SK-N-SH treated with all-trans-retinoic acid at 6 μM for 48 hours (cell line): ENCODE results near the gene SLC41A3.
"Not testable (repeated sequence)": the region's sequence is repeated elsewhere in the genome, so short reads cannot be mapped to it uniquely, and the experiment has no call there.

Experiments used
- ATAC-seq: fragments of 200-7000 bp; cut with Tn5 transposase; 3 replicates; pipeline ENCODE4 v1.9.1; 2020; ENCODE audit warnings: mild to moderate bottlenecking, moderate library complexity
- ARNTL ChIP-seq: fragments of 450-650 bp; formaldehyde crosslinking; IDR thresholded peaks from 2 replicates; pipeline ENCODE4 v1.5.0; 2020; ENCODE audit warnings: low read depth, mild to moderate bottlenecking, moderate library complexity, borderline replicate concordance
- BACH2 ChIP-seq: fragments of 250-450 bp; sonication (Bioruptor Pico); IDR thresholded peaks from 2 replicates; pipeline ENCODE4 v1.9.0; 2021; ENCODE audit warnings: mild to moderate bottlenecking, borderline replicate concordance
- CSDC2 ChIP-seq: fragments of 250-450 bp; sonication (Bioruptor Pico); IDR thresholded peaks from 2 replicates; pipeline ENCODE4 v1.5.0; 2020; ENCODE audit warnings: mild to moderate bottlenecking, moderate library complexity
- ESRRG ChIP-seq: fragments of 250-450 bp; sonication (Bioruptor Pico); IDR thresholded peaks from 2 replicates; pipeline ENCODE4 v1.6.1; 2021; ENCODE audit warnings: mild to moderate bottlenecking
- GLIS3 ChIP-seq: fragments of 250-450 bp; sonication (Bioruptor Pico); IDR thresholded peaks from 2 replicates; pipeline ENCODE4 v1.5.0; 2020; ENCODE audit warnings: mild to moderate bottlenecking, moderate library complexity
- ISL1 ChIP-seq: fragments of 250-450 bp; sonication (Bioruptor Pico); IDR thresholded peaks from 2 replicates; pipeline ENCODE4 v2.1.2; 2022; ENCODE audit warnings: mild to moderate bottlenecking, moderate library complexity
- OSR1 ChIP-seq: fragments of 250-450 bp; sonication (Bioruptor Pico); IDR thresholded peaks from 2 replicates; pipeline ENCODE4 v1.8.0; 2022; ENCODE audit warnings: moderate library complexity, mild to moderate bottlenecking, inconsistent platforms
- POU6F1 ChIP-seq: fragments of 250-450 bp; sonication (Bioruptor Pico); IDR thresholded peaks from 2 replicates; pipeline ENCODE4 v1.8.0; 2021; ENCODE audit warnings: low read depth, mild to moderate bottlenecking, moderate library complexity, borderline replicate concordance
- PPARA ChIP-seq: fragments of 250-450 bp; sonication (Bioruptor Pico); IDR thresholded peaks from 2 replicates; pipeline ENCODE4 v1.5.0; 2020; ENCODE audit warnings: mild to moderate bottlenecking, borderline replicate concordance
- RARB ChIP-seq: fragments of 250-450 bp; sonication (Bioruptor Pico); IDR thresholded peaks from 2 replicates; pipeline ENCODE4 v1.8.0; 2021; ENCODE audit warnings: mild to moderate bottlenecking, moderate library complexity
- SNAI2 ChIP-seq: fragments of 250-450 bp; sonication (Bioruptor Pico); IDR thresholded peaks from 2 replicates; pipeline ENCODE4 v1.5.0; 2020; ENCODE audit warnings: mild to moderate bottlenecking, moderate library complexity
- TCF4 ChIP-seq: fragments of 250-450 bp; sonication (Bioruptor Pico); IDR thresholded peaks from 2 replicates; pipeline ENCODE4 v1.8.0; 2021; ENCODE audit warnings: mild to moderate bottlenecking, moderate library complexity, borderline replicate concordance
- TOX ChIP-seq: fragments of 250-450 bp; sonication (Bioruptor Pico); IDR thresholded peaks from 2 replicates; pipeline ENCODE4 v1.8.0; 2021; ENCODE audit warnings: mild to moderate bottlenecking, moderate library complexity, borderline replicate concordance
- ZC3H10 ChIP-seq: fragments of 250-450 bp; sonication (Bioruptor Pico); IDR thresholded peaks from 2 replicates; pipeline ENCODE4 v1.5.1; 2021; ENCODE audit warnings: mild to moderate bottlenecking, moderate library complexity
- ZFP3 ChIP-seq: fragments of 250-450 bp; sonication (Bioruptor Pico); IDR thresholded peaks from 2 replicates; pipeline ENCODE4 v1.5.0; 2020; ENCODE audit warnings: mild to moderate bottlenecking, moderate library complexity
- ZFP30 ChIP-seq: fragments of 450-650 bp; formaldehyde crosslinking; IDR thresholded peaks from 2 replicates; pipeline ENCODE4 v1.5.0; 2022; ENCODE audit warnings: mild to moderate bottlenecking, moderate library complexity
- ZNF70 ChIP-seq: fragments of 450-650 bp; formaldehyde crosslinking; IDR thresholded peaks from 2 replicates; pipeline ENCODE4 v1.5.0; 2020; ENCODE audit warnings: mild to moderate bottlenecking, moderate library complexity
- TF ChIP-seq, protein P1 (sequence below): fragments of 250-450 bp; sonication (Bioruptor Pico); IDR thresholded peaks from 2 replicates; pipeline ENCODE4 v1.5.1; 2020; ENCODE audit warnings: low read depth, mild to moderate bottlenecking, moderate library complexity
- TF ChIP-seq, protein P2 (sequence below): fragments of 250-450 bp; sonication (Bioruptor Pico); IDR thresholded peaks from 2 replicates; pipeline ENCODE4 v1.5.1; 2021; ENCODE audit warnings: mild to moderate bottlenecking, moderate library complexity

Gene SLC41A3

GRCh38 chr3:126004217-126004616 lies 79.7 kb downstream of the SLC41A3 start:
- ATAC-seq = no peak
- TF ChIP-seq BACH2 (CRISPR knock-in tag) = no peak
- no peak for TF ChIP-seq ZNF70 (CRISPR knock-in tag)
- TF ChIP-seq SNAI2 (CRISPR knock-in tag) = no peak
- TF ChIP-seq, protein P1, sequence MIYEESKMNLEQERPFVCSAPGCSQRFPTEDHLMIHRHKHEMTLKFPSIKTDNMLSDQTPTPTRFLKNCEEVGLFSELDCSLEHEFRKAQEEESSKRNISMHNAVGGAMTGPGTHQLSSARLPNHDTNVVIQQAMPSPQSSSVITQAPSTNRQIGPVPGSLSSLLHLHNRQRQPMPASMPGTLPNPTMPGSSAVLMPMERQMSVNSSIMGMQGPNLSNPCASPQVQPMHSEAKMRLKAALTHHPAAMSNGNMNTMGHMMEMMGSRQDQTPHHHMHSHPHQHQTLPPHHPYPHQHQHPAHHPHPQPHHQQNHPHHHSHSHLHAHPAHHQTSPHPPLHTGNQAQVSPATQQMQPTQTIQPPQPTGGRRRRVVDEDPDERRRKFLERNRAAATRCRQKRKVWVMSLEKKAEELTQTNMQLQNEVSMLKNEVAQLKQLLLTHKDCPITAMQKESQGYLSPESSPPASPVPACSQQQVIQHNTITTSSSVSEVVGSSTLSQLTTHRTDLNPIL (CRISPR knock-in tag) = no peak
- TF ChIP-seq, protein P2, sequence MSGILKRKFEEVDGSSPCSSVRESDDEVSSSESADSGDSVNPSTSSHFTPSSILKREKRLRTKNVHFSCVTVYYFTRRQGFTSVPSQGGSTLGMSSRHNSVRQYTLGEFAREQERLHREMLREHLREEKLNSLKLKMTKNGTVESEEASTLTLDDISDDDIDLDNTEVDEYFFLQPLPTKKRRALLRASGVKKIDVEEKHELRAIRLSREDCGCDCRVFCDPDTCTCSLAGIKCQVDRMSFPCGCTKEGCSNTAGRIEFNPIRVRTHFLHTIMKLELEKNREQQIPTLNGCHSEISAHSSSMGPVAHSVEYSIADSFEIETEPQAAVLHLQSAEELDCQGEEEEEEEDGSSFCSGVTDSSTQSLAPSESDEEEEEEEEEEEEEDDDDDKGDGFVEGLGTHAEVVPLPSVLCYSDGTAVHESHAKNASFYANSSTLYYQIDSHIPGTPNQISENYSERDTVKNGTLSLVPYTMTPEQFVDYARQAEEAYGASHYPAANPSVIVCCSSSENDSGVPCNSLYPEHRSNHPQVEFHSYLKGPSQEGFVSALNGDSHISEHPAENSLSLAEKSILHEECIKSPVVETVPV (CRISPR knock-in tag) = no peak
- no peak for TF ChIP-seq TOX (CRISPR knock-in tag)
- no peak for TF ChIP-seq TCF4 (CRISPR knock-in tag)
- no peak for TF ChIP-seq PPARA (CRISPR knock-in tag)

DNA sequence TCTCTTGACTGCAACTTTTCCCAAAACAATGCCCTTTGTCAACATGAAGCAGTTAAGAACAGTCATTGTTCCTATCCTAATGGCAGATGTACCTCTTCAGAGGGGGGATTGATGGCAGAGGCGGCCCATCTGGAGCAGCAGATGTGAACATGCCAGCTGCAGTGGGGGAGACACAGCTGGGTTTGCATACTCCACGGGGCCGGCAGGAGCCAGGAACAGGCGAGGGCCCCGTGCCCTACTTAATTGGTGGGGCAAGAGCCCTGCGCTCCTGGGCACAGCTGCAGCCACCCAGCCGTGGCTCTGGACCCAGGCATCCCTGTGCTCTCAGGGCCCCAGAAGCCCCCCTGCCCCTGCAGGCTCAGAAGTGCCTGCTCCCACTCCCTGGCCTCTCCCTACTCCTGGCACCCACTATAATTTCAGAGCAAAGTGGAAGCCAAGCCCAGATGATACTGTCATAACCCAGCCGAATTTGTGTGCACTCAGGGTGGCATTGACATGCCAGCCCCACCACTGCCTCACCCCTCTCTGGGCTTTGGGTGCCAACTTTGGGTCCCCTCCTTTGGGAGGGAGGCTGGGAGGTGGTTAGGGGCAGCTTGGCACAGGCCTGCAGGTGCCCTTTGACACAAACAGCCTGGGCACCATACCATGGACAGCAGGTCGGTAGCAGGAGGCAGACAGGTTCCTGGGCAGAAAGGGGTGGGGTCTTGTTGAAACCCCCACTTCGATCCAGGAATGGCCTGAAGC lies 80.3 kb downstream of the SLC41A3 start:
- no peak for ATAC-seq
- TF ChIP-seq POU6F1 (CRISPR knock-in tag) = no peak
- no peak for TF ChIP-seq RARB (CRISPR knock-in tag)
- TF ChIP-seq ZFP3 (CRISPR knock-in tag) = no peak
- TF ChIP-seq ZNF70 (CRISPR knock-in tag) = no peak
- no peak for TF ChIP-seq ARNTL
- no peak for TF ChIP-seq TCF4 (CRISPR knock-in tag)

DNA sequence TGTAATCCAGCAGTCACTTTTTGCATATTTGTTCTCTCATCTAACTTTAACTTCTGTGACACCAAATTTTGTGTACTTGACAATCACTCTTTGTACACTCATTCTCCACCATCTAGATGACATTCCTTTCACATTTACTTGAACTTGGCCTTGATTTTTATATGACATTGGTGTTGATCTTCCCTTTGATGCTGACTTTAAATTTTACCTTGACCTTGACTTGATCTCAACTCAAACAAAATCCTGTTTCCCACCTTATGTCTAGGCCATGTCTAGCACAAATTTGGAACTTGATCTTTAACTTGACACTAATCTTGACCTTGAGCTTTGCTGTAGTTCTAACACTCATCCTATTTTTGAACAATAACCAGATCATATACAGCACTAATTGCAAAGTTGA lies 81.7 kb downstream of the SLC41A3 start:
- TF ChIP-seq TCF4 (CRISPR knock-in tag) (no peak), ZFP3 (CRISPR knock-in tag) (no peak), POU6F1 (CRISPR knock-in tag) (no peak), CSDC2 (CRISPR knock-in tag) (no peak), ISL1 (CRISPR knock-in tag) (no peak), ESRRG (CRISPR knock-in tag) (no peak), GLIS3 (CRISPR knock-in tag) (no peak), PPARA (CRISPR knock-in tag) (no peak), BACH2 (CRISPR knock-in tag) (no peak), TOX (CRISPR knock-in tag) (no peak), ZFP30 (CRISPR knock-in tag) (no peak), OSR1 (no peak), ZC3H10 (no peak)
- TF ChIP-seq, protein P1 (CRISPR knock-in tag) = no peak
- TF ChIP-seq, protein P2 (CRISPR knock-in tag) = no peak
- TF ChIP-seq, all 23 proteins: peak for 0
- no peak for ATAC-seq

DNA sequence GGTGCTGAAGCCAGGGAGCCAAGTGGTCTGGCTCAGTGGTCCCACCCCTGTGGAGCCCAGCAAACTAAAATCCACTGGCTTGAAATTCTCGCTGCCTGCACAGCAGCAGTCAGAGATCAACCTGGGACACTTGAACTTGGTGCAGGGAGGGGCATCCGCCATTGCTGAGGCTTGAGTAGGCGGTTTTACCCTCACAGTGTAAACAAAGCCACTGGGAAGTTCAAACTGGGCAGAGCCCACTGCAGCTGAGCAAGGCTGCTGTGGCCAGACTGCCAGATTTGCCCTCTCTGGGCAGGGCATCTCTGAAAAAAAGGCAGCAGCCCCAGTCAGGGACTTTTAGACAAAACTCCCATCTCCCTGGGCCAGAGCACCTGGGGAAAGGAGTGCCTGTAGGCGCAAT lies 87.2 kb downstream of the SLC41A3 start:
- not testable (repeated sequence) for ATAC-seq
